Endothelial cell of umbilical vein (primary cell): ENCODE results near the gene COX7B2. TPM values are rescaled to one million over a fixed set of nuclear protein-coding genes. Genes with fewer than 3 reads are reported as not detected.
A peak's percentile ranks its signal among the peaks of the same experiment; 100 is the strongest.

ENCODE experiments used
- BruUV-seq: library from RNA; stranded (reverse); fragments of 400-500 nt; replicated peaks from 2 replicates; lab custom pipeline; 2021; lab: Mats Ljungman, UMichigan
- CTCF ChIA-PET: fragments of 300-600, 350-600 bp; sonication (Branson Sonifier 250); formaldehyde crosslinking; loops from one replicate; lab custom pipeline; 2021; ENCODE audit warnings: antibody characterized with exemption, inconsistent platforms; lab: Charles Lee
- POLR2A ChIA-PET: fragments of 300-600, 350-600 bp; sonication (Branson Sonifier 250); formaldehyde crosslinking; loops from one replicate; lab custom pipeline; 2021; ENCODE audit warnings: antibody characterized with exemption, inconsistent platforms; lab: Charles Lee
- DNase-seq: peaks from one replicate; pipeline ENCODE4 v3.0.0-alpha.2; 2011; ENCODE audit warnings: low read depth, low spot score
- FAIRE-seq: peaks from 2 replicates; lab custom pipeline; 2011; peaks lifted over from hg19 to GRCh38; lab: Jason Lieb, UNC
- H2AFZ ChIP-seq: 2 replicates; pipeline ENCODE4 v1.6.0; 2012; ENCODE audit warnings: low read depth, low read length, control low read depth, inconsistent platforms
- H3K27ac ChIP-seq: 2 replicates; pipeline ENCODE4 v1.5.1; 2011; ENCODE audit warnings: low read depth, mild to moderate bottlenecking, control low read depth, low read length, moderate library complexity; ENCODE audit not compliant: insufficient read depth
- H3K27me3 ChIP-seq, 2 experiments: 2 replicates each; pipeline versions ENCODE4 v1.6.0 to v1.6.1; 2011; ENCODE audit warnings: low read length in 2 of 2, mixed read lengths in 1 of 2; ENCODE audit not compliant: control insufficient read depth in 2 of 2, insufficient read depth in 2 of 2
- H3K36me3 ChIP-seq, 2 experiments: 2 replicates in 1 of 2; 3 replicates in 1 of 2; pipeline ENCODE4 v1.5.1; 2011; ENCODE audit warnings: low read length in 2 of 2, mild to moderate bottlenecking in 1 of 2, moderate library complexity in 1 of 2; ENCODE audit not compliant: control insufficient read depth in 2 of 2, insufficient read depth in 2 of 2; ENCODE audit errors: extremely low read depth in 1 of 2
- H3K4me1 ChIP-seq: 3 replicates; pipeline ENCODE4 v1.5.1; 2011; ENCODE audit warnings: mild to moderate bottlenecking, low read length; ENCODE audit not compliant: control insufficient read depth, insufficient read depth; ENCODE audit errors: extremely low read depth
- H3K4me2 ChIP-seq: 2 replicates; pipeline ENCODE4 v1.6.1; 2011; ENCODE audit warnings: low read length, control low read depth, mixed read lengths; ENCODE audit not compliant: insufficient read depth
- H3K4me3 ChIP-seq, 3 experiments: fragments of 200-600 bp in 1 of 3; sonication (generic), shearing (Covaris generic) in 1 of 3; replicated peaks in 1 of 3; 2 replicates each; pipeline ENCODE4 v1.5.1; 2011 to 2016; ENCODE audit warnings: control low read depth in 3 of 3, low read length in 3 of 3, mild to moderate bottlenecking in 2 of 3, inconsistent platforms in 1 of 3, low read depth in 1 of 3, moderate library complexity in 1 of 3; ENCODE audit not compliant: insufficient read depth in 1 of 3
- H3K79me2 ChIP-seq: 2 replicates; pipeline ENCODE4 v1.6.0; 2012; ENCODE audit warnings: low read length, inconsistent platforms; ENCODE audit not compliant: control insufficient read depth, insufficient read depth
- H3K9ac ChIP-seq: replicated peaks from 2 replicates; pipeline ENCODE3; 2011; ENCODE audit warnings: low read length, control low read depth; ENCODE audit not compliant: insufficient read depth; ENCODE audit errors: extremely low read depth
- H3K9me1 ChIP-seq: replicated peaks from 3 replicates; pipeline ENCODE4 v1.6.0; 2011; ENCODE audit warnings: mild to moderate bottlenecking, low read length; ENCODE audit not compliant: control insufficient read depth, insufficient read depth; ENCODE audit errors: extremely low read depth
- H3K9me3 ChIP-seq: replicated peaks from 2 replicates; pipeline ENCODE4 v1.5.1; 2012; ENCODE audit warnings: low read length, inconsistent platforms; ENCODE audit not compliant: control insufficient read depth, insufficient read depth
- H4K20me1 ChIP-seq: replicated peaks from 2 replicates; pipeline ENCODE3; 2011; ENCODE audit warnings: mild to moderate bottlenecking, low read length; ENCODE audit not compliant: control insufficient read depth, insufficient read depth; ENCODE audit errors: extremely low read depth
- EZH2 ChIP-seq: IDR thresholded peaks from 2 replicates; pipeline ENCODE4 v1.6.1; 2012; ENCODE audit warnings: borderline replicate concordance, low read depth, mild to moderate bottlenecking, moderate library complexity, low read length, inconsistent platforms; ENCODE audit not compliant: severe bottlenecking
- FOS ChIP-seq: IDR thresholded peaks from 2 replicates; pipeline ENCODE4 v1.6.1; 2011; ENCODE audit warnings: mild to moderate bottlenecking, low read length, moderate library complexity, borderline replicate concordance; ENCODE audit not compliant: insufficient read depth
- GATA2 ChIP-seq: IDR thresholded peaks from 2 replicates; pipeline ENCODE4 v1.7.0; 2011; ENCODE audit warnings: low read depth, mild to moderate bottlenecking, moderate library complexity, mixed read lengths, low read length; ENCODE audit not compliant: insufficient read length, insufficient read depth
- JUN ChIP-seq: IDR thresholded peaks from 2 replicates; pipeline ENCODE4 v1.6.1; 2011; ENCODE audit warnings: borderline replicate concordance, low read depth; ENCODE audit not compliant: insufficient read length, insufficient read depth
- MYC ChIP-seq: IDR thresholded peaks from one replicate; pipeline ENCODE4 v1.6.1; 2011; ENCODE audit warnings: mild to moderate bottlenecking, low read depth, low read length
- POLR2A ChIP-seq: IDR thresholded peaks from 2 replicates; pipeline ENCODE4 v1.6.1; 2012; ENCODE audit warnings: low read depth, mild to moderate bottlenecking, control low read depth, low read length
- POLR2AphosphoS5 ChIP-seq: IDR thresholded peaks from 2 replicates; pipeline ENCODE4 v1.6.1; 2012; ENCODE audit warnings: low read depth, mild to moderate bottlenecking, control low read depth, low read length, moderate library complexity; ENCODE audit not compliant: insufficient read depth
- dilution Hi-C: fragments of 300-500 bp; cut with MboI; formaldehyde crosslinking; loops from one replicate; pipeline ENCODE4 v1.15.0; 2019; ENCODE audit warnings: low sequenced_read_pairs; ENCODE audit not compliant: extremely low pct_ligation_motif_present
- intact Hi-C: fragments of 100-400 bp; cut with micrococcal nuclease; formaldehyde crosslinking; loops from one replicate; pipeline ENCODE4 v1.10.0; 2022
- polyA plus RNA-seq, 4 experiments: library from polyadenylated mRNA; depleted of rRNA in 3 of 4; stranded (reverse) in 3 of 4; unstranded in 1 of 4; fragments of >200 nt; gene quantifications; 2 replicates each; pipeline versions ENCODE4 v1.2.1 to v1.2.3, GENCODE V29; 2011 to 2012; ENCODE audit warnings: missing spikeins in 1 of 4
- total RNA-seq: library from RNA; stranded (reverse); gene quantifications from 2 replicates; pipeline ENCODE4 v1.2.3, GENCODE V29; 2021
- TF ChIP-seq, protein P1 (sequence below), 2 donors: IDR thresholded peaks; 1 replicate in 1 of 2; 2 replicates in 1 of 2; pipeline ENCODE4 v1.5.1; 2011; ENCODE audit warnings: low read length in 2 of 2, mild to moderate bottlenecking in 2 of 2, moderate library complexity in 2 of 2, control low read depth in 1 of 2, inconsistent platforms in 1 of 2, low read depth in 1 of 2; ENCODE audit not compliant: insufficient read depth in 1 of 2; ENCODE audit errors: extremely low read depth in 1 of 2
- TF ChIP-seq, protein P2 (sequence below): IDR thresholded peaks from 2 replicates; pipeline ENCODE4 v1.6.1; 2011; ENCODE audit not compliant: insufficient read depth, insufficient read length

COX7B2 gene
- total and polyA plus RNA-seq, 2 donors (not counting 3 experiments of a cell fraction or from before 2014, with no cell fraction given), result not detected

DNA sequence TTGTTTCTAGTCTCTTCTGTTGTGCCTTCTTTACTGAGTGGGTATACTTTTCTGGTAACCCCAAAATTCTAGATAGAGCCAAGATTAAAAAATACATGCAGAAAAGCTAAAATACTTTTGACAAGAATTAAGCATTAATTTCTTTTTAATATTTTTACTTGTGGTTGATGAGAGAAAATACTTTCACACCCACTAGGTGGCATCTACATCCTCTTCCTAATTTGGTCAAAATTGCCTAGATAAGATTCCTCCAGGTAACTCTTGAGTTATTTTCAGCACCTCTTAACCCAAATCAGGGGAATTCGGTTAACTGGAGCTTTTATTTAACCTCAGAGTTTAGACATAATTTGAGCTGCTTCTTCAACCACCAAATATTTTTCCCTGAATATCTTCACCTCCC lies 28.4 kb upstream of the COX7B2 start:
- Histone ChIP-seq H3K4me2 (no peak overlapping the region), H3K4me1 (no peaks in the 10 kb centered on the region), H4K20me1 (no peaks in the 10 kb centered on the region), H3K9ac (no peak overlapping the region), H3K36me3 (no peaks in the 10 kb centered on the region), H3K9me3 (no peaks in the 10 kb centered on the region), H3K27me3 (no peaks in the 10 kb centered on the region), H3K9me1 (no peaks in the 10 kb centered on the region), H3K27ac (no peak overlapping the region), H3K79me2 (no peaks in the 10 kb centered on the region), H3K4me3 (no peak overlapping the region), H2AFZ (no peak overlapping the region)
- ChIA-PET POLR2A (no interaction called here), CTCF (interaction anchor here (1.2 to 5.2 kb wide), 5 partner anchors 15 to 997 kb away, joined by 3 to 69 read pairs (median 8); no protein-coding TSS in a partner anchor)
- no peak for FAIRE-seq
- peak; percentile 6 for DNase-seq
- BruUV-seq, result no TSS peak
- TF ChIP-seq EZH2, result no peak
- TF ChIP-seq JUN, result no peak
- TF ChIP-seq, protein P1, sequence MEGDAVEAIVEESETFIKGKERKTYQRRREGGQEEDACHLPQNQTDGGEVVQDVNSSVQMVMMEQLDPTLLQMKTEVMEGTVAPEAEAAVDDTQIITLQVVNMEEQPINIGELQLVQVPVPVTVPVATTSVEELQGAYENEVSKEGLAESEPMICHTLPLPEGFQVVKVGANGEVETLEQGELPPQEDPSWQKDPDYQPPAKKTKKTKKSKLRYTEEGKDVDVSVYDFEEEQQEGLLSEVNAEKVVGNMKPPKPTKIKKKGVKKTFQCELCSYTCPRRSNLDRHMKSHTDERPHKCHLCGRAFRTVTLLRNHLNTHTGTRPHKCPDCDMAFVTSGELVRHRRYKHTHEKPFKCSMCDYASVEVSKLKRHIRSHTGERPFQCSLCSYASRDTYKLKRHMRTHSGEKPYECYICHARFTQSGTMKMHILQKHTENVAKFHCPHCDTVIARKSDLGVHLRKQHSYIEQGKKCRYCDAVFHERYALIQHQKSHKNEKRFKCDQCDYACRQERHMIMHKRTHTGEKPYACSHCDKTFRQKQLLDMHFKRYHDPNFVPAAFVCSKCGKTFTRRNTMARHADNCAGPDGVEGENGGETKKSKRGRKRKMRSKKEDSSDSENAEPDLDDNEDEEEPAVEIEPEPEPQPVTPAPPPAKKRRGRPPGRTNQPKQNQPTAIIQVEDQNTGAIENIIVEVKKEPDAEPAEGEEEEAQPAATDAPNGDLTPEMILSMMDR (IDR thresholded peaks at IDR 0.05; ENCODE audit: extremely low read depth in 1 of 2, insufficient read depth in 1 of 2, low read depth in 1 of 2, low read length in 2 of 2), result peak in 1 of 2 donors; percentile 1
- intact Hi-C loops, result loop anchor here (1.0 to 10.0 kb wide), 2 partner anchors 185 to 997 kb away; no protein-coding TSS in a partner anchor
- dilution Hi-C loops, result no loop called here

DNA sequence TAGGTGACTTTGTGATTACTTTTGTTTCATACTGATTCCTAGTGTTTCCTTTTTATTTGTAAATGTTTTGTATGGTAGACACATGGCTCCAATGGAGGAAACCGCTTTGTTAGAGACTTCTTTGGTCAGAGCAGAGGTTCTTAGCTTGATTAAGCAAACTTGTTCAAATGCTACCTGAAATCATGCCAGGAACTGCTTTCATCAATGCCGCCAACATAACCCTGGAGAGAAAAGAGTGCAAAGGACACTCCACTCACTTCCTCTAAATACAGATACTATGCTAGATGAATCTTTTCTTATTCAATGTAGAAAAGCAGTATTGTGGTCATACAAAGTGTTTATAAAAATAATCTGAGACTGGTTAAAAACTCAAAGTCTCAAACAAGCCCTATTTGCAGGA lies 25.7 kb upstream of the COX7B2 start:
- intact Hi-C loops, result loop anchor here (10.0 kb wide), 1 partner anchor 1000 kb away; no protein-coding TSS in a partner anchor
- Histone ChIP-seq H2AFZ (no peak overlapping the region), H3K79me2 (no peaks in the 10 kb centered on the region), H3K36me3 (no peaks in the 10 kb centered on the region), H3K4me3 (no peak overlapping the region), H3K4me2 (no peak overlapping the region), H4K20me1 (no peaks in the 10 kb centered on the region), H3K9me3 (no peaks in the 10 kb centered on the region), H3K9ac (no peak overlapping the region), H3K27ac (no peak overlapping the region), H3K4me1 (no peaks in the 10 kb centered on the region), H3K9me1 (no peaks in the 10 kb centered on the region), H3K27me3 (peaks cover 0 to 4% of the 10 kb centered on the region in 2 experiments)
- POLR2A ChIA-PET, result no interaction called here
- dilution Hi-C loops, result no loop called here
- TF ChIP-seq MYC (no peak), EZH2 (no peak), JUN (no peak), FOS (no peak), POLR2AphosphoS5 (no peak), POLR2A (no peak), GATA2 (no peak)
- TF ChIP-seq, protein P2, sequence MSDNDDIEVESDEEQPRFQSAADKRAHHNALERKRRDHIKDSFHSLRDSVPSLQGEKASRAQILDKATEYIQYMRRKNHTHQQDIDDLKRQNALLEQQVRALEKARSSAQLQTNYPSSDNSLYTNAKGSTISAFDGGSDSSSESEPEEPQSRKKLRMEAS, result no peak
- TF ChIP-seq, protein P1 (IDR thresholded peaks at IDR 0.05; ENCODE audit: extremely low read depth in 1 of 2, insufficient read depth in 1 of 2, low read depth in 1 of 2, low read length in 2 of 2), result no peak
- CTCF ChIA-PET, result interaction anchor here (5.4 kb wide), 1 partner anchor 187 kb away, joined by 110 read pairs; no protein-coding TSS in a partner anchor
- no peak for DNase-seq
- BruUV-seq, result no TSS peak
- FAIRE-seq, result no peak
